HUES6 (cell line): ENCODE data around the gene SH3BP4.

ENCODE experiments used
- H3K27ac ChIP-seq: 2 replicates; pipeline ENCODE4 v1.7.0; 2013; ENCODE audit warnings: low read depth, mild to moderate bottlenecking, low read length, inconsistent platforms
- H3K27me3 ChIP-seq: 2 replicates; pipeline ENCODE4 v1.6.1; 2013; ENCODE audit warnings: low read length; ENCODE audit not compliant: control insufficient read depth, insufficient read depth
- H3K36me3 ChIP-seq: 2 replicates; pipeline ENCODE4 v1.6.1; 2013; ENCODE audit warnings: low read length; ENCODE audit not compliant: control insufficient read depth, insufficient read depth
- H3K4me1 ChIP-seq: 2 replicates; pipeline ENCODE4 v1.6.1; 2013; ENCODE audit warnings: low read length; ENCODE audit not compliant: control insufficient read depth, insufficient read depth
- H3K4me3 ChIP-seq: 2 replicates; pipeline ENCODE4 v1.5.1; 2013; ENCODE audit warnings: low read depth, low read length
- H3K9ac ChIP-seq: one replicate; pipeline ENCODE4 v1.6.1; 2013; ENCODE audit warnings: mild to moderate bottlenecking, low read length
- H3K9me3 ChIP-seq: 2 replicates; pipeline ENCODE4 v1.6.1; 2013; ENCODE audit warnings: low read depth, low read length; ENCODE audit not compliant: control insufficient read depth, insufficient read depth

The SH3BP4 gene

DNA sequence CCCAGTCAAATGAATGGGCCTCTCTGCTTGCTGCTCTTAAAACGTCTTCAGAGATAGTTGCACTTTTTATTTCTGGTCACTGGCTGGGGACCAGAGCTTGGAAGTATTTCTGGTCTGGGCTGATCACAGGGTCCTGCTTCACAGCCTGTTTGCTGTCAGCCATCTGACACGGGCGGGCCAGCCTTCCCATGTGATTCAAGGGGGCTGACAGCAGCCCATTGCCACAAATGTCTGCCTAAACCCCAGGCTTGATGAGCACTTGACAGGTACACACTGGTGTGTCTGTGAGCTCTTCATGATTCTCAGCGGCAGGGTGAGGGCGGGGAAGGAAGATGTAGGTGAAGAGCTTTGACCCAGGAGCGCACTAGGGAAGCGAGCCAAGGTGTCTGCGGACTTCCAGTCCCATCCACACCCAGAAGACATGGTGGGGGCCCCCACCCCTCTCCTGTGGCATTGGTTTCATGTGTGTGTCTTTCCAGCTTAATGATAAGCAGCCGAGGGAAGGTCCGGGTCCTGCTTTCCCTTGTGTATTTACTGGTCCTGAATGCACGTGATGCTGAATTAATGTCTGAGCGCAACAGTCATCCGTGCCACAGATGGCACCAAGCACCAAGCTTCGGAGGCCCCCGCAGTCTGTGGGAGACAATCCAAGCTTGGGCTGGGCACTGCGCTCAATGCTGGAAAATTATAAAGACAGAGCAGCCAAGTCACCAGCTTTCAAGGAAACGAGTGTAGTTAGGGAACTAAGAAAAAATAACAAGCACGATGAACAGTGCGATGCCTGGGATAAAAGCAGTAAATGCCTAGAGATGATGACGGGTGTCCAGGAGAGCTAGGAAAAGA is 73.3 kb downstream of the SH3BP4 start:
- no peak overlapping the region for H3K4me3 ChIP-seq
- peaks cover 33% of the 10 kb centered on the region for H3K4me1 ChIP-seq
- no peaks in the 10 kb centered on the region for H3K9me3 ChIP-seq
- no peaks in the 10 kb centered on the region for H3K27me3 ChIP-seq
- H3K27ac ChIP-seq: no peak overlapping the region
- H3K9ac ChIP-seq: no peak overlapping the region
- H3K36me3 ChIP-seq: no peaks in the 10 kb centered on the region; the same call in 1 of the 2 replicates

DNA sequence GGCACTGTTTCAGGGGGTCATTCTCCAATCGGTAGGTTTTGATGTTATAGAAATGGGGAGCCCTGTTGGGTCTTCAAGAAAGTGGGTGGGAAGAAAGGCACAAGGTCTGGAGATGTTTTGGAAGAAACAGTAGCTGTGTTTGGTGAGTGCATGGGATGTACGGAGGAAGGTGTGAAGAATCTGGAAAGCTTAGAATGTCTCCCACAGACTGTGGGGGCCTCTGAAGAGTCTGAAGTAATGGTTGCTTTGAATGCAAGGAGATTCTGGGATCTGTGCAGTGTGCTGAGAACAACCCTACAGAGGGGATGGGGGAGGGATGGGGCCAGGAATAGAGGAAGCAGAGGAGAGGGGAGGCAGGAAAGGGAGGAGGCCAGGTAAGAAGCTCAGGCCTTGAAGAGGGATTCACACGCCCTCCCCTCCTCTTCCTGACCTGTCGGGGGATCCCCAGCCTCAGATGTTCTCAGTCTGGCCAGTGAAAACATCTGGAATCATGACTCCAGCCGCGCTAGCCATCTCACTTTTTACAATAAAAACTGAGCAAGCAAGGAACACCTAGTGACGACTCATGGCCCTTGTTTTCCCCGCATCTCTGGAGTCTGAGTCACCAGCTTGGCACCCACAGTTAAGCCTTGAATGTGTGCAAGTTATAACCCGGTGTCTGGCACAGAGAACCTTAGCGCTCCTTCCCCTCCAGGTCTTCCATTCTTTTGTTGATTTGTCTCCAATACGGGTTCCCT is 74.2 kb downstream of the SH3BP4 start:
- Histone ChIP-seq H3K27me3 (no peaks in the 10 kb centered on the region), H3K36me3 (no peaks in the 10 kb centered on the region; the same call in 1 of the 2 replicates), H3K9me3 (no peaks in the 10 kb centered on the region), H3K4me3 (no peak overlapping the region), H3K27ac (no peak overlapping the region), H3K4me1 (peaks cover 33% of the 10 kb centered on the region), H3K9ac (no peak overlapping the region)

DNA sequence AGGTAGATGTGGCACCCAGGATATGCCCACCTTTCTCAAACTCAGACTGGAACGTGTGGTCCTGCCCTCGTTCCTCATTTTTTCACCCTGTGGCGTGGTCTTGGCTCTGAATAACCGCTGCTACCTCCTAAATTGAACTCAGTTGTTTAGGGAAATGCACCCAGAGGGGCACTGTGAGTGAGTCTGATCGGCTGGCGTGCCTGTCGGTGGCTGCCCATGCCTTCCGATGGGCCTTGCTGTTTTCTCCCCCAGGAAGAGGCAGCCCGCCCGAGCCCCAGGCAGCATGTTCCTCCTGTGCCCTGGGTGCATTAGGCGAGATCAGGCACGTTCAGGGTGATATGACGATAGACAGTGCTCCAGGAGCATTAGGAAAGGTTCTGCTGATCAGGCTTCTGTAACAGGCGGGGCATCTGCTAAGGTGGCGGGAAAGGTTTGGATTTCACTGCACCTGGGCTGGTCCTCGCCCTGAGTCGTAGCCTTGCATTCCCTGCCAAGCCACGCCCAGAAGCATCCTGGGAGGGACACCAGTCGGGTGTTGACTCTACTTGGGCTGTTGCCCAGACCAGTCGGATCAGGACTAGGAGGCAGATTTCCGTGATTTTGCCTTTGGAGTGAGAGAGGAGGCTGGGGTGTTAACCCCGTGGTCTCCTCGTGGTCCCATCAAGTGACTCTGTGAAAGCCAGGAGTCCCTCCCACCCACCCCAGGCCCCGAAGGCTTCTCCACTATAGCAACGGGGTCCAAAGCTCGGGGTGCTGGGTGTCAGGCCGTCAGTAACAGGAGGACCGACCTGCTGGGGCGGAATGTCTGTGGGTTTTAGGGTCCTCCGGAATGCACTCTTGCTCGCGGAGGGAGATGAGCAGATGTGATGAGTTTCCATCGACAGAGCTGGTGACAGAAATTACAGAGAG is 75.1 kb downstream of the SH3BP4 start:
- Histone ChIP-seq H3K27me3 (no peaks in the 10 kb centered on the region), H3K9ac (no peak overlapping the region), H3K27ac (no peak overlapping the region), H3K9me3 (no peaks in the 10 kb centered on the region), H3K4me3 (no peak overlapping the region), H3K36me3 (no peaks in the 10 kb centered on the region; the same call in 1 of the 2 replicates), H3K4me1 (peaks cover 33% of the 10 kb centered on the region)

DNA sequence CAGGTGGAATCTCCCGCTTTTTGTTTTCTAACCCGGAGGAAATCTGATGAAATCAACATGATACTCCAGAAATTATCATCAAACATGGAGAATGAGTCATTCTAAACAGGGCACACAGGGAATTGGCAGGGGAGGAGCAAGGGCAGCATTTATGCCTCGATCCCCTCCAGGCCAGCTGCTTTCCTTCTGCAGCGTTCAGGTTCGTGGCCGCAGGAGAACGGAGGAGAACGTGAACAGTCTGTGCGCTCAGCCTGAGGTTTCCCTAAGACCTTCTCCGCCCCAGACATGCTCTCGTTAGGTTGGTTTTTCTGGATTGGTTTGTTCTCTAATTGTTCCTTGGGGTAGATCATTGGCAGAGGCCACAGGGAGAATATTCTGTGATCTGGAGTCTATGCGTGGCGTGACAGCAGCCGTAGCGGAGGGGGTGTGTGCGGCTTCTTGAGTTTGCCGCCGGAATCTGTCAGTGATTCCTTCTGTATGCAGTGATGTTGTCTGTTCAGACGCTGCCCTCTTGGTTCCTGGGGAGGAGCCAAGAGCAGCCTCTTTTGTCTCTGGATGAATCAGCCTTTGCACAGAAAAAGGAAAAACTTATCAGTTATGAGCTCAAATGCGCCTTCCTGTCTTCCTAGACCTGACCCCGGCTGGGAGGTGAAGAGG is 75.9 kb downstream of the SH3BP4 start:
- H3K27ac ChIP-seq: no peak overlapping the region
- peaks cover 33% of the 10 kb centered on the region for H3K4me1 ChIP-seq
- H3K9ac ChIP-seq: no peak overlapping the region
- H3K9me3 ChIP-seq: no peaks in the 10 kb centered on the region
- H3K27me3 ChIP-seq: no peaks in the 10 kb centered on the region
- H3K4me3 ChIP-seq: no peak overlapping the region
- H3K36me3 ChIP-seq: no peaks in the 10 kb centered on the region

DNA sequence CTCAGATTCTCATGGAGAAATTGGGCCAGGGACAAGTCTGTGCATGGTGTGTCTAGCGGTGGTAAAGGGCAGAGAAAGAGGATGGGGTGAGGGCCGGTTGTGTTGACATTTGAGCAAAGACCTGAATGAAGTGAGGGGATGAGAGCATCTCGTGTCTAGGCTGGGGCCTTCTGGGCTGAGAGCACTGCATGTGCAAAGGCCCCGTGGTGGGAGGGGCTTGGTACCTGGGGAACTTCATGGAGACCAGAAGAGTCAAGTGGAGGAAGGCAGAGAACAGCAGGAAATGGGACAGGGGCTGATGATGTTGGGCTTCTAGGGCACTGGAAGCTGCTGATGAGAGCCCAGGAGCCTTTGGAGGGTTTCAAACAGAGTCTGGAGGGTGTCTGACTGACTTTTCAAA is 76.8 kb downstream of the SH3BP4 start:
- Histone ChIP-seq H3K4me1 (peaks cover 33% of the 10 kb centered on the region), H3K36me3 (peaks cover 6% of the 10 kb centered on the region), H3K27me3 (no peaks in the 10 kb centered on the region)

DNA sequence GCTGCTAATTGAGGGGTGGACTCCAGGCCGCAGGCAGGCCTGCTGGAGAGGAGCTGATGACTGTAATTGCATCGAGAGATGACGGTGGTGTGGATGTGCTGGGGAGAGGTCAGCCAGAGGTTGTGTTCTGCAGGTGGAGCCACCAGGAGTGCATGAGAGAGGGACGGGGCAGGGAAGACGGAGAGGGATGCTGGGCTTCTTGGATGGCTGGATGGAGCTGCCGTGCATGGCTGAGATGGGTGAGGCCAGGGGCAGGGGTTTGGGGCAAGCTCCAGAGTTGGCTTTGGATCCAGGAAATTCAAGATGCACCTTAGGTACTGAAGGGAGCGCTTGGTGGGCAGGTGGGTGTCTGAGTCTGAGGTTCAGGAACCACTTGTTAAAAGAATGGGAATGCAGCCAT is 77.2 kb downstream of the SH3BP4 start:
- H3K36me3 ChIP-seq: peaks cover 7% of the 10 kb centered on the region
- H3K9ac ChIP-seq: no peak overlapping the region
- no peak overlapping the region for H3K27ac ChIP-seq
- no peak overlapping the region for H3K4me3 ChIP-seq
- H3K9me3 ChIP-seq: no peaks in the 10 kb centered on the region
- H3K27me3 ChIP-seq: no peaks in the 10 kb centered on the region
- H3K4me1 ChIP-seq: peaks cover 29% of the 10 kb centered on the region

More for the DNA sequence above, 76.8 kb downstream of the SH3BP4 start:
- H3K9ac ChIP-seq: no peak overlapping the region
- H3K27ac ChIP-seq: no peak overlapping the region
- no peaks in the 10 kb centered on the region for H3K9me3 ChIP-seq
- H3K4me3 ChIP-seq: no peak overlapping the region

DNA sequence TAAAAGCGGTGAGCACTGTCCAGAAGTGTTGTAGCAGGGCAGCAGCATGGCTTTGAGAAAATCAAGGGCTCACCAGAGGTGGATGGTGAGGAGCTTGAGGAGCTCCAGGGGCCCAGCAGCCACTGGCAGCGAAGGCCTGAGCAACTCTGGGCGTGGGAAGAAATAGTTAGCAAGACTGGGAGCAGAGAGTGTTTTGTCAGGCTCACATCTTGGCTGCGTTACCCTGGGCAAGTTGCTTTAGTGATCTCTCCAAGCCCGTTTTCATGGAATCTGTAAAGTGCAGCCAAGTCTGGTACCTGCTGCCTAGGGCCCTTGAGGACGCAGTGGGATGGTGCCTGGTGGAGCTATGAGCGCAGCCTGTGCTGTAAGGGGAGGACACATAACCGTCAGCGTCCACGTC is 78.3 kb downstream of the SH3BP4 start:
- Histone ChIP-seq H3K4me3 (no peak overlapping the region), H3K36me3 (peaks cover 9% of the 10 kb centered on the region), H3K9ac (no peak overlapping the region), H3K9me3 (no peaks in the 10 kb centered on the region), H3K27me3 (no peaks in the 10 kb centered on the region), H3K4me1 (peaks cover 19% of the 10 kb centered on the region), H3K27ac (no peak overlapping the region)

DNA sequence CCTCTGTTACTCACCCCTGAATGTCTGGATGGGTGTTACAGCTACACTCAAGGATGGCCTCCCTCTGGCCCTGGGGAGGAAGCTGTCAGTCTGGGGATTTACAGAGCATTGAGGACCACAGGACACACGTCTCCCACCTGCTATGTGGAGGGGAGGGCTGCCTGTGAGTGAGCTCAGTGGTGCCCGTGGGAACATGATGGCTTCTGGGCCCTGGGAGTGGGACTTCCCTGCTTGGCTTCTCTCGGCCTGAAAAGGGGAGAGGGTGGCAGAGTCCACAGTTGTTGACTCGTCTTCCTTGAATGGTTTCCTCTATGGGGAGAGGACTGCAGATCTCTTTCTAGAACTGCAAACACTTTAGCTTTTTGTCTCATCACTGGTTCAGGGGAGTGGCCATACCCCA is 79.1 kb downstream of the SH3BP4 start:
- Histone ChIP-seq H3K36me3 (peaks cover 17% of the 10 kb centered on the region), H3K4me1 (peaks cover 11% of the 10 kb centered on the region), H3K27ac (no peak overlapping the region)

DNA sequence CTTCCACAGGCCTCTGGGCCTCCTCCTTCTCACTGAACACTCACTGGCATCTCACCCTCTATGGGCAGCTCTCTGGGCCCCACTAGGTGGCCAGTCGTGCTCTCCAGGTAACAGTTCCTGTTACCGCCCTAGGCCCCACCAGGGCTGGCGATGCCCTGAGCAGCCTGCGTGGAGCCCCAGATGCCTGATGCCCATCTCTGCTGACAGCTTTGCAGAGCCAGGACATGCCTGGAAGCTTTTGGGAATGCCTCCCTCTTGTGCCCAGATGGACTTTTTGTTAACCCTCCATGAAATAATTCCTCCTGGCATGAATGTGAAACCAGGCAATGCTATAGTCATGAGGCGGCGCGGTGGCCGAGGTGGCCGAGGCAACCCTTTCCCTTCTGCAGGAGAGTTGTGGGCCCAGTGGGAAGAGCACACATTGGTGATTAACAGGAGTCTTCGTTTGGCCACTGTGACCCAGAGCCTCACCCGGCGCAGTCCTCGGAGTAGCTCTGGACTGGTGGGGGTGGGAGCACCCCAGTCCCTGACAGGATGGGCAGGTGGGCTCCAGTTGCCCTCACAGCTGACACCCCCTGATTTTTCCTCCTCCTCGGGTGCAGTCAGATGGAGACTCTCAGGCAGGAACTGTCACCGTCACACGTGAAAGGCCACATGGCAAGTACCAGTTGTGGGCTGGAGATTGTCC is 80.0 kb downstream of the SH3BP4 start:
- H3K9me3 ChIP-seq: no peaks in the 10 kb centered on the region

More for the DNA sequence above, 79.1 kb downstream of the SH3BP4 start:
- Histone ChIP-seq H3K27me3 (no peaks in the 10 kb centered on the region), H3K9me3 (no peaks in the 10 kb centered on the region), H3K4me3 (no peak overlapping the region), H3K9ac (no peak overlapping the region)

DNA sequence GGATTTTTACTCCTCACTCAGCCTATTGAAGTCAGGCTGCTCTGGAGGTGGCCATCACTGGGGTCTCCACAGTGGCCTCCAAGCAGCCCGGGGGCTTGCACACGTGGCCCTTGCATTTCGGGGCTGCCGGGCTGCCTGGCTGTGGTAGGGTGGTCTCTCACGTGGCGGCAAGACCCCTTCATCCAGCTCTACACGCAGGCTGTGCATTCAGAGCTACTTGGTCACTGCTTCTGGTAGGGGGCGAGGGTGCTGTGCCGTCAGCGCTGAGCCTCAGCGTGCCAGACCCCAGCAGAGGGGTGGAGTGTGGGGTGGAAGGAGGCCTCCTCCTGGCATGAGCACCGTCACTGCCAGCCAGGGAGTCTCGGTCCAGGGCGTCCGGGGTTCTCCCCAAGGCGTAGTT is 80.6 kb downstream of the SH3BP4 start:
- Histone ChIP-seq H3K9me3 (no peaks in the 10 kb centered on the region), H3K36me3 (peaks cover 28% of the 10 kb centered on the region), H3K9ac (no peak overlapping the region), H3K27me3 (no peaks in the 10 kb centered on the region), H3K4me3 (no peak overlapping the region), H3K4me1 (no peaks in the 10 kb centered on the region), H3K27ac (no peak overlapping the region)

More for the DNA sequence above, 80.0 kb downstream of the SH3BP4 start:
- no peak overlapping the region for H3K4me3 ChIP-seq
- no peak overlapping the region for H3K9ac ChIP-seq
- peaks cover 2% of the 10 kb centered on the region for H3K4me1 ChIP-seq
- no peak overlapping the region for H3K27ac ChIP-seq
- H3K27me3 ChIP-seq: no peaks in the 10 kb centered on the region
- peaks cover 22% of the 10 kb centered on the region for H3K36me3 ChIP-seq
